GM18498 (cell line): Measurements from ENCODE around the gene MIER1.
"Not testable (repeated sequence)": the region's sequence is repeated elsewhere in the genome, so short reads cannot be mapped to it uniquely, and the experiment has no call there.

Source experiments
- ATAC-seq: cut with Tn5 transposase; IDR thresholded peaks from one replicate; pipeline ENCODE4 v1.9.1; 2021; ENCODE audit warnings: mild to moderate bottlenecking, moderate library complexity; ENCODE audit not compliant: unreplicated experiment

MIER1 gene

GRCh38 chr1:66937529-66938234 lies 12.9 kb downstream of the MIER1 start:
- no peak for ATAC-seq

GRCh38 chr1:66938613-66939012 lies 13.8 kb downstream of the MIER1 start:
- ATAC-seq = no peak

- ATAC-seq = no peak
Observed at GRCh38 chr1:66940981-66941380, 16.2 kb downstream of the MIER1 start.

GRCh38 chr1:66943361-66943969 lies 18.7 kb downstream of the MIER1 start:
- ATAC-seq = no peak

GRCh38 chr1:66944330-66945274 lies 19.8 kb downstream of the MIER1 start:
- no peak for ATAC-seq

GRCh38 chr1:66945316-66945715 lies 20.5 kb downstream of the MIER1 start:
- ATAC-seq = no peak

- ATAC-seq = no peak
Observed at GRCh38 chr1:66947267-66947666, 22.5 kb downstream of the MIER1 start.

GRCh38 chr1:66951513-66951912 lies 26.7 kb downstream of the MIER1 start:
- ATAC-seq = no peak

GRCh38 chr1:66954208-66954607 lies 29.4 kb downstream of the MIER1 start:
- ATAC-seq = peak; percentile 71

GRCh38 chr1:66957938-66958337 lies 33.1 kb downstream of the MIER1 start:
- ATAC-seq = no peak

- not testable (repeated sequence) for ATAC-seq
Observed at GRCh38 chr1:66966188-66966873, 41.5 kb downstream of the MIER1 start.

- no peak for ATAC-seq
Observed at GRCh38 chr1:66968574-66968973, 43.8 kb downstream of the MIER1 start.

GRCh38 chr1:66978201-66978600 lies 53.4 kb downstream of the MIER1 start:
- ATAC-seq = no peak

GRCh38 chr1:66979621-66980020 lies 54.8 kb downstream of the MIER1 start:
- not testable (repeated sequence) for ATAC-seq

GRCh38 chr1:66980745-66981367 lies 56.1 kb downstream of the MIER1 start:
- no peak for ATAC-seq

GRCh38 chr1:66981679-66982078 lies 56.9 kb downstream of the MIER1 start:
- ATAC-seq = no peak

GRCh38 chr1:66982561-66983260 lies 57.9 kb downstream of the MIER1 start:
- peak; percentile 55 for ATAC-seq

GRCh38 chr1:66984491-66984890 lies 59.7 kb downstream of the MIER1 start:
- peak; percentile 89 for ATAC-seq

- ATAC-seq = no peak
Observed at GRCh38 chr1:66985835-66986234, 61.0 kb downstream of the MIER1 start.

- ATAC-seq = no peak
Observed at GRCh38 chr1:66993076-66993475, 68.3 kb downstream of the MIER1 start.
